Cortex of kidney (tissue), 1 donor: ENCODE measurements around the gene ARHGAP18.
"Not testable (repeated sequence)": the region's sequence is repeated elsewhere in the genome, so short reads cannot be mapped to it uniquely, and the experiment has no call there.

Source experiments
- DNase-seq: peaks from one replicate; lab custom pipeline; 2025; lab: John Stamatoyannopoulos, UW

The ARHGAP18 gene

DNA sequence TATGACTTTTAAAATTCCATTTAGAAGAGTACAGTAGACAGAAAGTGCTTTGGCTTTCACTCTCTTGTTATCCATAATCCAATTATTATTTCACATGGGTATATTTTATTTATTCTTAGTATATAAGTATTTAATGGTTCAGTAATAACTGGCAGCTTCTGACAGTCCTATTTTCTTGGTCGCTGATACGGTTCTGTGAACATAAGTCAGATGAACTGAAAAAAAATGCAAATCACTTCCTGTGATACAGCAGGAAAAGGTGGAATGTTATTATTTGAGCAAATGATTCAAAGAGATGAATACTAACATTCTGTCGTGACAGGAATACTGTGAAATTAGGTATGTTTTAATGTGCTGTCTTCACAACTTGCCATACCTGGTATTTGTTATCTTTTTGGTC is 132.3 kb downstream of the ARHGAP18 start:
- no peak for DNase-seq

DNA sequence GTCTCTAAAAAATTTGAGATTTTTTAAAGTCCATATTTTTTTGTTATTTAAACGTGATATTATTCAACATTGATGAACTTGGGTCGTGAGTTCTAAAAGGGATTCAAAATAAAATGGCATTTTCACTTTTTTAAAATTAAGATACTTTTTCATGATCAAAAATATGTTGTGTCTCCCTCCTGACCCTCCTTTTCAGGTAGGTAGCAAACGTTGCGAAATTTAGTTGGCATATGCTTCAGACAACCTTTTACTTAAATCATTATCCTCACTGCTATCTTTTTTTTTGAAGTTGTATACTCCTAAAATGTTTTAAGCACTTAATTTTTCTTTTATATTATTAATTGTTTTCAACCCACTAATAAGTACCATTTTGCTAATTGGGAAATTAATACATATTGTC is 133.5 kb downstream of the ARHGAP18 start:
- no peak for DNase-seq

DNA sequence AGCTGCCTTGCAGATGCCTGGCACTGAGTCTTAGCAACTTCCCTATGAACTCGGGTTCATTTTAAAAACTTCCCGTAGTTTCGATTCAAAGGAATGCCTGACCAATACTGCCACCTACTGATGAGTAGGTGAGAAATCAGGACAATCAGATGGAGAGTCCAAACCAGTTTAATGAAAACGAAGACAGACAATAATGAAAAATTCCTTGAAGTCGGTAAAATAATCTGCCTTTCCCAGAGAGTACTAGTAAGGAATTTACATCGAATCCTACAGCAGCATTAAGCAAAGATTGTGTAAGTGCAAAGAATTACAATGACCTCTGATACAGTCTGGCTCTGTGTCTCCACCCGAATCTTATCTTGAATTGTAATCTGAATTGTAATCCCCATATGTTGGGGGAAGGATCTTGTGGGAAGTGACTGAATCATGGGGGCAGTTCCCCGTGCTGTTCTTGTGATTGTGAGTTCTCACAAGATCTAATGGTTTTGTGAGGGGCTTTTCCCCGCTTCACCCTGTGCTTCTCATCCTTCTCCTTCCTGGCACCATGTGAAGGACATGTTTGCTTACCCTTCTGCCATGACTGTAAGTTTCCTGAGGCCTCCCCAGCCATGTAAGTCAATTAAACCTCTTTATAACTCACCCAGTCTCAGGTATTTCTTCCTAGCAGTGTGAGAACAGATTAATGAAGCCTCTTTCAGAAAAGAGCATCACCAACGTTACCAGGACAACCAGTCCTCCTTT is 134.4 kb downstream of the ARHGAP18 start:
- no peak for DNase-seq

DNA sequence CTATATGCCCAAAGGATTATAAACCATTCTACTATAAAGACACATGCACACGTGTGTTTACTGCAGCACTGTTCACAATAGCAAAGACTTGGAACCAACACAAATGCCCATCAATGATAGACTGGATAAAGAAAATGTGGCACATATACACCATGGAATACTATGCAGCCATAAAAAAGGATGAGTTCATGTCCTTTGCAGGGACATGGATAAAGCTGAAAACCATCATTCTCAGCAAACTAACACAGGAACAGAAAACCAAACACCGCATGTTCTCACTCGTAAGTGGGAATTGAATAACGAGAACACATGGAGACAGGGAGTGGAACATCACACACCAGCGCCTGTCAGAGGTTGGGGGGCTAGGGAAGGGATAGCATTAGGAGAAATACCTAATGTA is 135.4 kb downstream of the ARHGAP18 start:
- DNase-seq = not testable (repeated sequence)

DNA sequence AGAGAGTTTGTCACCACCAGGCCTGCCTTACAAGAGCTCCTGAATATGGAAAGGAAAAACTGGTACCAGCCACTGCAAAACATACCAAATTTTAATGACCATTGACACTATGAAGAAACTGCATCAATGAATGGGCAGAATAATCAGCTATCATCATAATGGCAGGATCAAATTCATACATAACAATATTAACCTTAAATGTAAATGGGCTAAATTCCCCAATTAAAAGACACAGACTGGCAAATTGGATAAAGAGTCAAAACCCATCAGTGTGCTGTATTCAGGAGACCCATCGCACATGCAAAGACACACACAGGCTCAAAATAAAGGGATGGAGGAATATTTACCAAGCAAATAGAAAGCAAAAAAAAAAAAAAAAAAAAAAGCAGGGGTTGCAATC is 139.0 kb downstream of the ARHGAP18 start:
- DNase-seq = not testable (repeated sequence)

DNA sequence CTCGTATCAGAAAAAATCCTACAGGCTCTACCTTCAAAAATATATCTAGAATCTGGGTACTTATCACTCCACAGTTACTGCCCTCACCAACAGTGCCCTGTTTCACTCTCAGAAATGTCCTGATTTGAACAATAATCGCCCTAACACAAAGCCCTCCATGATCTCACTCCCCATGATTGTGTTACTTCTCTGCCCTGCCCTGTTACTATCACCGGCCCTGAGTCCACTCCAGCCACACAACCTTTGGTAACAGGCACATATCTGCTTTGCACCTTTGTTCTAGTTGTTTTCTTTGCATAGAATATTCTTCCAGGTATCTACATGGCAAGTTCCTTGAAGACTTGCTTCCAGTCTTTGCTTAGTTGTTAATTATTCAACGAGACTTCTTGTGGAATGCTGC is 142.0 kb downstream of the ARHGAP18 start:
- DNase-seq = no peak

DNA sequence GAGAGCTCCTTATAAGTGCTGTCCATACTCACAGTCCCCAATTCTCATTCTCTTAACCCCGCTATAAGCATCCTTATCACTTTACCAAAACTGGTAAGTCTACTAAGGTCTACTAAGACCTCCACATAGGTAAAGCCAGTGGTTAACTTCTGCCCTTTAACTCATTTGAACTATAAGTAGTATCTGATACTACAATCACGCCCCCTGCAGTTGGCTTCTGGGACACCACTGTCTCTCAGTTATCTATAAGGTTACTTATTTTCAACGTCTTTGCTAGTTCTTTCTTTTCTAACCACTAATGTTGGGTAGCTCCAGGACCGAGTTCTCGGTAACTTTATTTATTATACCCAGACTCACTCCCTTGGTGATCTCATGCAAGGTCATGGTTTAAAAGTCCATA is 142.6 kb downstream of the ARHGAP18 start:
- no peak for DNase-seq

DNA sequence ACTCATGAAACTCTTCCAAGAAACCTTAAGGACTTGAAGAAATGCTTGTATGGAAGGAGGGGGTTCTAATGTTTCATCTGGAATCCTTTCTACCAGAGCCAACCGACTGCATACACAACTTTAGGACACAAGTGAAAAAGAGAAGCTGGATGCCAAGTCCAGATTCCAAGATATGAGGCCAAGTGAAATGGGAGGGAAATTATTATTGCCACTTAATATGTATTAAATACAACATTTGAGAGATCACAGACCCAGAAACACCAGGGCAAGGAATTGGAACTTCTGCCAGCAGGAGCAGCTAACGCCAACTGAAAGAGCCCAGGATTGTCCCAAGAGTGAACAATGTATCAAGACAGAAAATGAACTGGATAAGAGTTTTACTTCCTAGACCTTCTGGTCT is 144.2 kb downstream of the ARHGAP18 start:
- DNase-seq = no peak

DNA sequence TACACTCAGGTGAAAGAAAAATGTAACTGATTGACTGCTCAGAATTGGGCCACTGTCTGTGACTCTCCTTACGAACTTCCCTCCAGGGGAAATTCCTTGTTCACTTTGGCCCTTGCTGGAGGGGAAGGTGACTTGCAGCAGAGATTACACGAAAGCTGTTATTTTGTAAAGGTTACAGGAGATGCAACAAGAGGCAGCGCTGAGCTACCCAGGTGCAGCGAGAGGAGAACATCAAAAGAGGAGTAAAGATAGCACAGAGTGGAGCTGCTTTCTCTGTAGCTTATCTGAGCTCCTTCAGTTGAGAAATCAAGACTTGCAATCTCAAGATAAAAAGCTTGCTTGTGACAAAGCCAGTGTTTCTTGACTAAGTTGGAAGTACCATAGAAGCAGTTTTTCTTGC is 144.6 kb downstream of the ARHGAP18 start:
- no peak for DNase-seq

DNA sequence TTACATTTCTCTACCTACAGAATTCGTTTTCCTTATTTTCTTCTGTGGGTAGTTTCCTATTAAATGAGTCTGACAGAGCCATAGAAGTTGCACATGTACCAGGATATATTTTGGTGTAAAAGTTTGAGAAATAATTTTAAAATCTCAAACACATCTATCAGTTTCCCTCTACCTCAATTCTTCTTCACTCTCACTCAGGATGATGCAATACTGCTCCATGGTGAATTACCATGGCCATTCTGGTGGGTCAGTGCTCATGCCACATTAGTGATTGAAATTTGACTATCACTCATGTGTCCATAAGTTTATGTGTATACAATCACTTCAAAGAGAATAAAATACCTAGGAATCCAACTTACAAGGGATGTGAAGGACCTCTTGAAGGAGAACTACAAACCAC is 151.7 kb downstream of the ARHGAP18 start:
- DNase-seq = no peak

DNA sequence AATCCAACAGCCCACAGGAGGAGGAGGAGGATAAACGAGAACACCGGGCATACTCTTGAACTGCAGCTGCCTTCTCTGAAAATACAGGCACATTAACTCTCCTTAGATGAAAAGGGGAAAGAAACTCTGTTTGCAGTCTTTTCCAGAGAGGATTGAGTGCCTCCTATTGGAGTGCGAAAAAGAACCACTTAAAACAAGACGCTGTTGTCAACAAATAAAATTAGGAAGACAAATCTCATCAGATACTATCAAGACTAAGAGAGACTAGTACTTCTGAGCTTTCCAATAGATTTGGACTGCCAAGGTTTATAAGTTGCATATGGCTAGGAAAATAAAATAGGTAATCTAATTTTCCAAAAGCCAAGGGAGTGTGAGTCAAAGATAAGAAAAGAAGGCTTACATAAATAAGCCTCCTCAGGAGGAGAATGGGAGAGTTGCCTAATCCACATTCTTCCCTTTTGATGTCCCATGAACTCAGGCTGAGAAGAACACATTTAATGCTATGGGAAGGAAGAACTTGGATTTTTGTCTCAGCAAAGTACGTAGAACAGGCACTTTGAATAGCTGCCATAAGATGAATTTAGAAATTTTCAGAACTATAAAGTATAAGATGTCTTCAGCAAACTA is 154.7 kb downstream of the ARHGAP18 start:
- no peak for DNase-seq

DNA sequence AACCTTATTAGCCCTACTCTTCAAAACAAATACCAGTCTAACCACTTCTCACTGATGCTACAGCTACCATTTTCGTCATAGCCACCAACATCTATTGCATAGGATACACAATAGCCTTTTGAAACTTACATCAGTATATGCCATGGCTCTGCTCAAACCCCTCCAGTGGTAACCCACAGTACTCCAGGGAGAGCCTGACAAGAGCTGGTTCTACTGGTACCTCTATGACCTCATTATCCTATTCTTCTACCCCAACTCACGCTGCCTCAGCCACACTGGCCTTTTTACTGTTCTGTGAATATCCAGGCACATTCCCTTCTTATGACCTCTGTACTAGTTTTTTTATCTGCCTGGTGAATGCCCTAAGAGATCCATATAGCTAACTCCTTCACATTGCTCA is 157.6 kb downstream of the ARHGAP18 start:
- DNase-seq = no peak

DNA sequence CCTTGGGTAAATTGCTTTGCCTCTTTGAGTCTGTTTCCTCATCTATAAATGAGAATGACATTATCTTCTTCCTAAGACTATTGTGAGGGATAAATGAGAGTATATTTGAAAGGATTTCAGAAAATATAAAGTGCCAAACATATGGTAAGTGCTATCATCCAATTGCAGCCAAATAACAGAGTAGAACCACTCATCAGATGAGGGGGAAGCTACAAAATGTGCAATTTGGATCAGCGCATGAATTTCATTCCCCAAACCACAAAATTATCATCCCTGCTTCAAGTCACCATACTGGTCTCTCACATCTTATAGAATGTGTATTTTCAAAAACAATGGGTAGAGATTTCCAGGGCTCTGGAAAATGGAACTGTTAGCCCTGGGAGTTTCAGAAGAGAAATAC is 158.5 kb downstream of the ARHGAP18 start:
- DNase-seq = no peak

DNA sequence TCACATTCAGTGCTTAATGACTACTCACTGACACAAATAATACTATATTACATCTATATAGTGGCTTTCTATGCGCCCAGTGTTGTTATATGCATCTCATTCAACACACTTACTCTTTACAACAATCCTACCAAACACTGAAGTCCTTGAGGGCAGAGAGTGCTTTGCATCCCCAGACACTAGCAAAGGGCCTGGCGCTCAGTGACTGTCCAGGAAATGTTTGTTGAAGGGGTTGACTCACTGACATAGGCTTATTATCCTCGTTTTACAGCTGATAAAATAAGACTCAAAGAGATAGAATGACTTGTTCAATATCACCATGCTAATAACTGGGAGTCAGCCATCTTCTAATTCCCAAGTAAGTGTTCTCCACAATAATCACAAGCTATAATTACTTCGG is 163.3 kb downstream of the ARHGAP18 start:
- DNase-seq = no peak

DNA sequence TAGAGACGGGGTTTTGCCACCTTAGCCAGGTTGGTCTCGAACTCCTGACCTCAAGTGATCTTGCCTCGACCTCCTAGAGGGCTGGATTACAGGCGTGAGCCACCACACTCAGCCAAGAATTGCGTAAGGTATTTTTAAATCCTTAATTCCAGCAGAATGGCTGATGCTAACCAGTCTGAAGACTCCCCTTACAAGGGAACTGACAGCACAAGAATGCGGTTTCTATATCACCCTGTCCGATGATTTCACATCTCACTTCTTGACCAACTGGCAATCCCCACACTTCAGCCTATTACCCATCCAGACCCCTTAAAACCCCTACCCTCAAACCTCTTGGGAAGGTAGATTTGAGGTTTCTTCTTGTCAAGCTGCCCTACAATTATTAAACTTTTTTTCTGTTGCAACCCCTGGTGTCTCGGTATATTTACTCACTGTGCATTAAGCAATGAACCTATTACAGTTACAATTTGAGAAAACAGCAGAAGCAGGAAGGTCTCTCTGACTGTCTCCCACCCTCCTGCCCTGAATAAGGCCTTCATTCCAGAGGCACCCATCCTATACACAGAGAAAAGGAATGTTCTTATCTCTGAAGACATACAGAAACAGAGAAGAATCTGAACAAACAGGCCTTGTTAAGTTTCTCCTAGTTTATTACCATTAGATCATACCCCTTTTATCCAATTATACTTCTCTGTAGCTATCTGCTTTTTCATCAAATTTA is 164.9 kb downstream of the ARHGAP18 start:
- no peak for DNase-seq

DNA sequence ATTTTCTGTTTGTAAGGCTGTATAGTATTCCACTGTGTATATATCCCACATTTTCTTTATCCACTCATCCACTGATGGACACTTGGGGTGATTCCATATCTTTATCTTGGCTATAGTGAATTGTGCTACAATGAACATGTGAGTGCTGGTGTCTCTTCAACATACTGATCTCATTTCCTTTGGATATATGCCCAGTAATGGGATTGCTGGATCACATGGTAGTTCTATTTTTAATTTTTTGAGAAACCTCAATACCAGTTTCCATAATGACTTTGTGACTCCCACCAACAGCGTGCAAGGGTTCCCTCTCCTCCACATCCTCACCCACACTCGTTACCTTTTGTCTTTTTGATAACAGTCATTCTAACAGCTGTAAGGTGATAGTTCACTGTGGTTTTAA is 166.0 kb downstream of the ARHGAP18 start:
- no peak for DNase-seq

DNA sequence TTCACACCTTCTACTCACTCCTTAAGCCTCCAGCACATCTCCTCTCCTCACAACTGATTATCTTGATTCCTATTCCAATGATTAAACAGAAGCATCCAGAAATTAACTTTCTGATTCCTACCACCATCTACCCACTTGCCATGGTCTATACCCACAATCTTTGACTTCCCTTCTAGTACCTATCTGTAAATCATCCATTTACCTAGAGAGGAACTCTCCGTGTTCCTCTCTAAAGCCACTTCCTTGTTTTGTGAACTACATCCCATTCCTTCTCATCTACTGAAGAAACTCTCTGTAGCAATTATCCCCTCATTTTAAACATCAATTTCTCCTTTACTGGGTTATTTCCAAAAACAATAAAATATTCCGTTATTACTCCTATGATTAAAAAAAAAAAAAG is 167.3 kb downstream of the ARHGAP18 start:
- DNase-seq = no peak

DNA sequence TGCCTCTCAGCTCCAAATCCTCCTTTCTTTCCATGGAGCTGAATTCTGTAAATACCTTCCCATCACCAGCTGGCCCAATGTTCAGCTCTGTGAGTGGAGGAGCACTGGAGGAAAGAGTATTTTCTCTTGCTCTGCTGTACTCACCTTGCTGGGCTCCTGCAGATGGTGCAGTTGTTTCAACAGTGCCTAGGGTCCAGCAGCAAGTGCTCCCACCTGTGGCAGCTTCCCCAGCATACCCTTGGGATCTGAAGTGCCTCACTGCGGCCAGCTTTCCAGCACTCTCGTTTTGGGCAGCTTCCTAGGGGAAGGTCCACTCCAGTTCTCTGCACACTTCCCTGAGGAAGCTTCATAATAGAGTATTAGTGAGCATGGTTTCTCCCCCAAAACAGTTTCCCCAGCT is 170.9 kb downstream of the ARHGAP18 start:
- no peak for DNase-seq

DNA sequence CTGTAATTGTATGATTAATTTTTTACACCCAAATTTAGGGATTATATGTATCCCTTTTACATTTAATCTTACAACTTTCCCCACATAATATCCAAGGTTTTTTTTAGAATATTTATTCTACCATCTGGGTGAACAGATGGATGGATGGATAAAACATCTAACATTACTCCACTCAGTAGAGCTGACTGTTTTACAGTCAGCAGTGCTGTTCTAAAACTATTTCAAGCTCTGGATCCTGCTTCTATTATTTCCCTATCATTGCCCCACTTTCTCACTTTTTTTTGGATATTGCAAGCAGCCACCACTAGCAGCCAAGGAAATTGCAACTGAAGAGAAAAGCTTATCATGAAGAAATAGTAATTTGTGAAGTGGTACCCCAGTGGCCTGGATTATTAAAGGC is 173.7 kb downstream of the ARHGAP18 start:
- no peak for DNase-seq

DNA sequence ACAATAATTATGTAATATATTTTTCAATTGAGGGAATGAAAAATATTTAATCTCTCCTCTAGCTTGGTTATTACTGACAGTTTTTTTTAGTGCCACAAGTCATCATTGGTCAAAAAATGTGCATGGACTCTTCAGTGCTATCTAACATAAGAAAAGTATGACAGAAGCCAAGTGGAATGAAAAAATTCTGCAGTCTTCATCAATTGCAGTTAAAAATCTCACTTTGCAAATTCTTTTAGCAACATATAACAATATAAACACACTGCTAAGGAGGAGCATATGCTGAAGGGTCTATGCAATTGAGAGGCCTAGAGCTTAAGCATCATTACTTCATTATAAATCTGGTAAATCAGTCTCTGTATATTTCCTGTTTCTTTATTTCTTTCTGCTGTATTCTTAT is 175.1 kb downstream of the ARHGAP18 start:
- DNase-seq = no peak
